ENCODE data around the gene KIF26A. TPM values are rescaled to one million over a fixed set of nuclear protein-coding genes. Genes with fewer than 3 reads are reported as not detected.

KIF26A gene
- total RNA-seq, 2 donors from 2014 or later: 2.0 to 3.9 TPM

- no peaks in the 10 kb centered on the region for H3K27me3 ChIP-seq (replicated peaks; ENCODE audit: insufficient read depth)
- no peak overlapping the region for H3K4me3 ChIP-seq
- TF ChIP-seq, protein P1, sequence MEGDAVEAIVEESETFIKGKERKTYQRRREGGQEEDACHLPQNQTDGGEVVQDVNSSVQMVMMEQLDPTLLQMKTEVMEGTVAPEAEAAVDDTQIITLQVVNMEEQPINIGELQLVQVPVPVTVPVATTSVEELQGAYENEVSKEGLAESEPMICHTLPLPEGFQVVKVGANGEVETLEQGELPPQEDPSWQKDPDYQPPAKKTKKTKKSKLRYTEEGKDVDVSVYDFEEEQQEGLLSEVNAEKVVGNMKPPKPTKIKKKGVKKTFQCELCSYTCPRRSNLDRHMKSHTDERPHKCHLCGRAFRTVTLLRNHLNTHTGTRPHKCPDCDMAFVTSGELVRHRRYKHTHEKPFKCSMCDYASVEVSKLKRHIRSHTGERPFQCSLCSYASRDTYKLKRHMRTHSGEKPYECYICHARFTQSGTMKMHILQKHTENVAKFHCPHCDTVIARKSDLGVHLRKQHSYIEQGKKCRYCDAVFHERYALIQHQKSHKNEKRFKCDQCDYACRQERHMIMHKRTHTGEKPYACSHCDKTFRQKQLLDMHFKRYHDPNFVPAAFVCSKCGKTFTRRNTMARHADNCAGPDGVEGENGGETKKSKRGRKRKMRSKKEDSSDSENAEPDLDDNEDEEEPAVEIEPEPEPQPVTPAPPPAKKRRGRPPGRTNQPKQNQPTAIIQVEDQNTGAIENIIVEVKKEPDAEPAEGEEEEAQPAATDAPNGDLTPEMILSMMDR (IDR thresholded peaks at IDR 0.05): no peak
- DNase-seq (ENCODE audit: low spot score): no peak
- H3K27ac ChIP-seq: no peak overlapping the region
- no peaks in the 10 kb centered on the region for H3K9me3 ChIP-seq
- no peak for ATAC-seq (ENCODE audit: insufficient number of reproducible peaks, low FRiP score, low read depth)
- no peaks in the 10 kb centered on the region for H3K36me3 ChIP-seq
- H3K4me1 ChIP-seq (ENCODE audit: control insufficient read depth in 1 of 2, low read depth in 2 of 2): no peaks in the 10 kb centered on the region
Observed at GRCh38 chr14:104107611-104108569, 30.5 kb upstream of the KIF26A start.

GRCh38 chr14:104108570-104109541 lies 29.5 kb upstream of the KIF26A start:
- no peak for DNase-seq (ENCODE audit: low spot score)
- H3K27me3 ChIP-seq (replicated peaks; ENCODE audit: insufficient read depth): no peaks in the 10 kb centered on the region

DNA sequence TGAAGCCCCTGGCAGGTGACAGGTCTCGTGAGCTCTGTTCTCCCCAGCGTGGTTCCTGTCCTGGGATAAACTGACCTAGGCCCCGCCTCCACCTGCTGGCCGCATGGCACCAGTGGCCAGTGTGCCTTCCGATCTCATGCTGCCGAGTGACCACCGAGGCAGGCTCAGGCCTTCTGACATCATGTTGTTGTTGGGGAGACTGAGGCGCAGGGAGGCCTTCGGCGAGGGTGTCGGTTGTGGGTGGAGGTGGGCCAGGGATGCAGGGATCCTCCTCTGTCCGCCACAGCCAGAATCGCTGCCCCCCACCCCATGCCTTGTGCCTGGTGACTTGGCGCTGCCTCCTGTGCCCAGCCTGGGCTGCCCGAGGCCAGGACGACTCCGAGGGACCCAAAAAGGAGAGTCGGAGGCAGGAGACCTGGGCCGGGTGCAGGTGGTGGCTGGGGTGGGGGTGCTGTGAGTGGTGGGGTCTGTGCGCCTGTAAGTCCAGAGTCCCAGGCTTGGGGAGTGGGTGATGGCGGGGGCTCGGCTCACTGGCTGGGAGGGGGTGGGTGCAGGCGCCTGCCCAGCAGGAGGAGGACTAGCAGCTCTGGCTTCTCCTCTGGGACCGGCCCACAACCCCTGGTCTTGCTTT lies 28.5 kb upstream of the KIF26A start:
- ATAC-seq (ENCODE audit: insufficient number of reproducible peaks, low FRiP score, low read depth) (no peak), DNase-seq (ENCODE audit: low spot score) (no peak)
- Histone ChIP-seq H3K27ac (no peak overlapping the region), H3K4me3 (no peak overlapping the region), H3K4me1 (ENCODE audit: control insufficient read depth in 1 of 2, low read depth in 2 of 2) (no peaks in the 10 kb centered on the region), H3K27me3 (replicated peaks; ENCODE audit: insufficient read depth) (no peaks in the 10 kb centered on the region), H3K9me3 (no peaks in the 10 kb centered on the region), H3K36me3 (no peaks in the 10 kb centered on the region)
- TF ChIP-seq, protein P1 (IDR thresholded peaks at IDR 0.05): no peak

More at GRCh38 chr14:104108570-104109541, 29.5 kb upstream of the KIF26A start:
- Histone ChIP-seq H3K36me3 (no peaks in the 10 kb centered on the region), H3K9me3 (no peaks in the 10 kb centered on the region), H3K4me3 (no peak overlapping the region), H3K4me1 (ENCODE audit: control insufficient read depth in 1 of 2, low read depth in 2 of 2) (no peaks in the 10 kb centered on the region), H3K27ac (no peak overlapping the region)
- TF ChIP-seq, protein P1 (IDR thresholded peaks at IDR 0.05): no peak
- no peak for ATAC-seq (ENCODE audit: insufficient number of reproducible peaks, low FRiP score, low read depth)

DNA sequence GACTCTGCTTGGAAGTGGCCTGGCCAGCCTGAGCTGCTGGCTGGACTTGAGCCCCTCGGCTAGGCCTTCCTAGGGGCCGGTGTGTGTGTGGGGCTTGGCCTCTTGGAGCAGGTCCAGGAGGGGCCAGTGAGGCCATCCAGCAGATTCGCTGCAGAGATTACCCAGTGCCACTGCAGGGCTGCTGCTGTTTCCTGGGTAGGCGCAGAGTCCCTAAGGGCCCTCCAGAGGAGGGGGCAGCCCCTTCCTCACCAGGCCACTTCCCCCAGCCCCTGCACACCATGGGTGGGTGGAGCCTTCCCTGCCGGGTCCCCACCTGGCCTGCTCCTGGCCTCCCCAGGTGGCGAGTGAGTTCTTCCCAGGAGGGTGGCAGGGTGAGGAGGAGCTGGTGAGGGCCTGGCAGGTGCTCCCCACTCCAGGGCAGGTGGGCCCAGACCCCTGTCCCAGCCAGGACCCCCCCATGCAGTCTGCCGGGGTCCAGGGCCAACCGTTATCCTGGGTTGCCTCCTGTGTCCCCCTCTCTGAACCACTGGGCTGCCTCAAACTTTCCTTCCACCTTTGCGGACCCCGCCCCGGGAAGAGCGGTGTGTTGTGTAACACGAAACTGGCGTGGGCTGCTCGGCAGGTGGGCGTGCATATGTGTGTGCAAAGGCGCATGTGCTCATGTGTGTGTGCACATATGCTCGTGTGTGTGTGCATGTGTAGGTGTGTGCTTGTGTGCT lies 27.7 kb upstream of the KIF26A start:
- H3K27me3 ChIP-seq (replicated peaks; ENCODE audit: insufficient read depth): no peaks in the 10 kb centered on the region
- H3K9me3 ChIP-seq: no peaks in the 10 kb centered on the region
- TF ChIP-seq, protein P1 (IDR thresholded peaks at IDR 0.05): no peak
- no peak overlapping the region for H3K27ac ChIP-seq
- no peaks in the 10 kb centered on the region for H3K4me1 ChIP-seq (ENCODE audit: control insufficient read depth in 1 of 2, low read depth in 2 of 2)
- DNase-seq (ENCODE audit: low spot score) (no peak), ATAC-seq (ENCODE audit: insufficient number of reproducible peaks, low FRiP score, low read depth) (no peak)
- no peak overlapping the region for H3K4me3 ChIP-seq
- H3K36me3 ChIP-seq: no peaks in the 10 kb centered on the region

Measured in thoracic aorta (tissue), 2 donors.